CD14-positive monocyte (primary cell): Measurements from ENCODE around the gene KIF1A. TPM values are rescaled to one million over a fixed set of nuclear protein-coding genes. Genes with fewer than 3 reads are reported as not detected.

Source experiments
- DNase-seq, 3 donors: peaks; one replicate each; pipeline ENCODE4 v3.0.0-alpha.2; 2011 to 2022
- H2AFZ ChIP-seq: 2 replicates; pipeline ENCODE4 v1.6.0; 2012; ENCODE audit warnings: mild to moderate bottlenecking, low read depth, low read length, inconsistent platforms; ENCODE audit not compliant: insufficient read depth, poor library complexity, severe bottlenecking
- H3K27ac ChIP-seq, 2 donors: 1 replicate in 1 of 2; 2 replicates in 1 of 2; pipeline ENCODE4 v1.5.1; 2012 to 2013; ENCODE audit warnings: low read length in 2 of 2, control low read depth in 1 of 2, inconsistent platforms in 1 of 2, low read depth in 1 of 2, mild to moderate bottlenecking in 1 of 2
- H3K27me3 ChIP-seq, 2 donors: one replicate each; pipeline versions ENCODE4 v1.6.0 to v1.6.1; 2011 to 2013; ENCODE audit warnings: low read length in 2 of 2; ENCODE audit not compliant: control insufficient read depth in 2 of 2, insufficient read depth in 2 of 2
- H3K36me3 ChIP-seq, 2 donors: replicated peaks in 1 of 2; 1 replicate in 1 of 2; 2 replicates in 1 of 2; pipeline versions ENCODE4 v1.5.1 to v1.6.1; 2012 to 2013; ENCODE audit warnings: low read length in 2 of 2, control low read depth in 1 of 2, inconsistent platforms in 1 of 2, mild to moderate bottlenecking in 1 of 2; ENCODE audit not compliant: insufficient read depth in 2 of 2, control insufficient read depth in 1 of 2
- H3K4me1 ChIP-seq, 2 donors: 1 replicate in 1 of 2; 2 replicates in 1 of 2; pipeline versions ENCODE4 v1.5.1 to v1.6.1; 2012 to 2013; ENCODE audit warnings: low read length in 2 of 2, control low read depth in 1 of 2, inconsistent platforms in 1 of 2, mild to moderate bottlenecking in 1 of 2, moderate library complexity in 1 of 2; ENCODE audit not compliant: insufficient read depth in 2 of 2, control insufficient read depth in 1 of 2
- H3K4me2 ChIP-seq: replicated peaks from 2 replicates; pipeline ENCODE3; 2012; ENCODE audit warnings: low read length, moderate library complexity, mild to moderate bottlenecking; ENCODE audit not compliant: poor library complexity, severe bottlenecking; ENCODE audit errors: extremely low read depth
- H3K4me3 ChIP-seq, 3 experiments: fragments of 200-600 bp in 1 of 3; sonication (generic) in 1 of 3; replicated peaks in 1 of 3; 1 replicate in 2 of 3; 2 replicates in 1 of 3; pipeline ENCODE4 v1.5.1; 2011 to 2013; ENCODE audit warnings: low read length in 3 of 3, mild to moderate bottlenecking in 3 of 3, control low read depth in 2 of 3, low read depth in 2 of 3, inconsistent platforms in 1 of 3, moderate library complexity in 1 of 3
- H3K79me2 ChIP-seq: 2 replicates; pipeline ENCODE4 v1.6.0; 2012; ENCODE audit warnings: mild to moderate bottlenecking, control low read depth, inconsistent platforms, low read length, moderate library complexity; ENCODE audit not compliant: insufficient read depth
- H3K9ac ChIP-seq: 2 replicates; pipeline ENCODE4 v1.6.0; 2017; ENCODE audit warnings: low read length, mild to moderate bottlenecking; ENCODE audit not compliant: insufficient read depth, poor library complexity, severe bottlenecking
- H3K9me3 ChIP-seq, 2 donors: replicated peaks in 1 of 2; 1 replicate in 1 of 2; 2 replicates in 1 of 2; pipeline versions ENCODE4 v1.5.1 to v1.6.1; 2012 to 2013; ENCODE audit warnings: low read length in 2 of 2, control low read depth in 1 of 2; ENCODE audit not compliant: control insufficient read depth in 1 of 2, insufficient read depth in 1 of 2
- H4K20me1 ChIP-seq: 2 replicates; pipeline ENCODE4 v1.6.0; 2012; ENCODE audit warnings: mild to moderate bottlenecking, low read length, control low read depth, moderate library complexity; ENCODE audit not compliant: insufficient read depth
- H3K27ac Mint-ChIP-seq, 7 donors: one replicate each; pipeline ENCODE4 v1.8.0; 2020; ENCODE audit warnings: mild to moderate bottlenecking in 7 of 7, mixed read lengths in 7 of 7, moderate library complexity in 6 of 7, inconsistent platforms in 2 of 7
- H3K27me3 Mint-ChIP-seq, 3 donors: one replicate each; pipeline ENCODE4 v1.8.0; 2021 to 2022; ENCODE audit warnings: low read depth in 3 of 3, mild to moderate bottlenecking in 3 of 3, mixed read lengths in 3 of 3, moderate library complexity in 3 of 3, inconsistent platforms in 1 of 3
- H3K36me3 Mint-ChIP-seq, 2 donors: one replicate each; pipeline ENCODE4 v1.8.0; 2020; ENCODE audit warnings: mixed read lengths in 2 of 2, inconsistent platforms in 1 of 2, mild to moderate bottlenecking in 1 of 2
- H3K4me1 Mint-ChIP-seq: one replicate; pipeline ENCODE4 v1.8.0; 2020; ENCODE audit warnings: mild to moderate bottlenecking, mixed read lengths
- H3K4me3 Mint-ChIP-seq, 2 donors: one replicate each; pipeline ENCODE4 v1.8.0; 2020; ENCODE audit warnings: mild to moderate bottlenecking in 2 of 2, mixed read lengths in 2 of 2, moderate library complexity in 1 of 2
- H3K9me3 Mint-ChIP-seq, 7 donors: one replicate each; pipeline ENCODE4 v1.8.0; 2020 to 2022; ENCODE audit warnings: mixed read lengths in 7 of 7, mild to moderate bottlenecking in 6 of 7, moderate library complexity in 6 of 7, inconsistent platforms in 2 of 7
- CTCF ChIP-seq: fragments of 200-600 bp; IDR thresholded peaks from one replicate; pipeline ENCODE4 v1.8.0; 2022; ENCODE audit warnings: antibody characterized with exemption, mild to moderate bottlenecking
- WGBS: methylation state at CpG from one replicate; pipeline ENCODE4 v1.1.5; 2013; ENCODE audit warnings: missing lambda C conversion rate; ENCODE audit not compliant: insufficient coverage; 5-methylcytosine and 5-hydroxymethylcytosine counted together
- intact Hi-C, 2 donors: fragments of 100-400 bp; cut with micrococcal nuclease; formaldehyde crosslinking; loops; one replicate each; pipeline versions ENCODE4 v1.15.0 to v1.15.1; 2023
- polyA plus RNA-seq, 3 donors: library from polyadenylated mRNA; depleted of rRNA in 1 of 3; unstranded in 2 of 3; stranded (reverse) in 1 of 3; fragments of 300-500 nt in 2 of 3; fragments of >200 nt in 1 of 3; fragmentation: Illumina TruSeq in 2 of 3; gene quantifications; 1 replicate in 2 of 3; 2 replicates in 1 of 3; pipeline ENCODE4 v1.2.3, GENCODE V29; 2012 to 2021

The KIF1A gene
- polyA plus RNA-seq, 3 donors: not detected

- no peaks in the 10 kb centered on the region for H3K36me3 Mint-ChIP-seq
- no peak overlapping the region for H3K27ac ChIP-seq
- H3K9me3 Mint-ChIP-seq: peaks cover 20 to 36% (median 28%) of the 10 kb centered on the region in 7 donors
- no peak overlapping the region for H3K4me3 Mint-ChIP-seq
- no peak overlapping the region for H3K4me2 ChIP-seq
- no peaks in the 10 kb centered on the region for H3K36me3 ChIP-seq
- DNase-seq: no peak
- H4K20me1 ChIP-seq: no peaks in the 10 kb centered on the region
- peaks cover 18 to 37% (median 19%) of the 10 kb centered on the region in 3 donors for H3K27me3 Mint-ChIP-seq
- H3K4me1 ChIP-seq: no peaks in the 10 kb centered on the region
- intact Hi-C loops: no loop called here
- H3K9me3 ChIP-seq: peaks cover 15 to 28% of the 10 kb centered on the region in 2 donors
- no peak overlapping the region for H2AFZ ChIP-seq
- H3K27me3 ChIP-seq: peaks cover 0 to 3% of the 10 kb centered on the region in 2 donors
- WGBS: 99% methylated on average over 10 of the region's 10 CpGs
- no peak overlapping the region for H3K9ac ChIP-seq
- H3K79me2 ChIP-seq: no peaks in the 10 kb centered on the region
- TF ChIP-seq CTCF: no peak
- no peak overlapping the region for H3K4me3 ChIP-seq
- no peak overlapping the region for H3K27ac Mint-ChIP-seq
- no peaks in the 10 kb centered on the region for H3K4me1 Mint-ChIP-seq
Measured at GRCh38 chr2:240812301-240812680, 7.7 kb downstream of the KIF1A start.

GRCh38 chr2:240811346-240812300 is 8.4 kb downstream of the KIF1A start:
- no peak for TF ChIP-seq CTCF
- no peak for DNase-seq
- Histone ChIP-seq H3K27me3 (peaks cover 0 to under 1% of the 10 kb centered on the region in 2 donors), H3K36me3 (no peaks in the 10 kb centered on the region), H3K4me3 (no peak overlapping the region), H3K79me2 (no peaks in the 10 kb centered on the region), H3K4me2 (no peak overlapping the region), H4K20me1 (no peaks in the 10 kb centered on the region), H3K4me1 (no peaks in the 10 kb centered on the region), H3K9me3 (peaks cover 15 to 28% of the 10 kb centered on the region in 2 donors), H3K27ac (no peak overlapping the region), H2AFZ (no peak overlapping the region), H3K9ac (no peak overlapping the region)
- Mint-ChIP-seq H3K27me3 (peaks cover 17 to 36% (median 19%) of the 10 kb centered on the region in 3 donors), H3K4me1 (no peaks in the 10 kb centered on the region), H3K27ac (no peak overlapping the region), H3K36me3 (no peaks in the 10 kb centered on the region), H3K4me3 (no peak overlapping the region), H3K9me3 (peaks cover 20 to 36% (median 30%) of the 10 kb centered on the region in 7 donors)
- WGBS: 86% methylated on average over 16 of the region's 17 CpGs
- intact Hi-C loops: no loop called here
